Gastrocnemius medialis (tissue), 4 donors: ENCODE measurements around the gene USP27X. TPM values are rescaled to one million over a fixed set of nuclear protein-coding genes. Genes with fewer than 3 reads are reported as not detected.

Experiments used
- ATAC-seq, 2 donors: fragments of 150-250 bp; one replicate each; pipeline ENCODE4 v1.9.1; 2016
- DNase-seq, 2 donors: peaks; one replicate each; pipeline ENCODE4 v3.0.0-alpha.2; 2019
- H3K27ac ChIP-seq, 4 donors: fragments of 200-600 bp; sonication (generic); 1 replicate in 1 of 4; 2 replicates in 3 of 4; pipeline ENCODE4 v1.5.1; 2016 to 2018; ENCODE audit warnings: mild to moderate bottlenecking in 2 of 4, moderate library complexity in 1 of 4
- H3K27me3 ChIP-seq, 3 donors: fragments of 200-600 bp; sonication (generic) in 2 of 3; 1 replicate in 1 of 3; 2 replicates in 2 of 3; pipeline versions ENCODE4 v1.5.1 to v1.6.0; 2016 to 2019; ENCODE audit warnings: mild to moderate bottlenecking in 1 of 3, moderate library complexity in 1 of 3
- H3K36me3 ChIP-seq, 2 donors: fragments of 200-600 bp; sonication (generic) in 1 of 2; one replicate each; pipeline ENCODE4 v1.5.1; 2017 to 2018
- H3K4me1 ChIP-seq, 2 donors: fragments of 200-600 bp; sonication (generic) in 1 of 2; one replicate each; pipeline ENCODE4 v1.5.1; 2016 to 2017; ENCODE audit warnings: mild to moderate bottlenecking in 2 of 2
- H3K4me3 ChIP-seq, 4 donors: fragments of 200-600 bp; sonication (generic) in 3 of 4; 1 replicate in 1 of 4; 2 replicates in 3 of 4; pipeline ENCODE4 v1.5.1; 2016 to 2019; ENCODE audit warnings: mild to moderate bottlenecking in 2 of 4
- H3K9me3 ChIP-seq, 3 donors: fragments of 200-600 bp; sonication (generic) in 2 of 3; 1 replicate in 1 of 3; 2 replicates in 2 of 3; pipeline ENCODE4 v1.5.1; 2016 to 2019
- POLR2A ChIP-seq, 2 donors: fragments of 450-650 bp; IDR thresholded peaks; one replicate each; pipeline ENCODE4 v1.6.1; 2017; ENCODE audit warnings: antibody characterized with exemption in 2 of 2, mild to moderate bottlenecking in 2 of 2, moderate library complexity in 2 of 2
- in situ Hi-C, 4 donors: fragments of 200-750 bp; cut with MboI; loops; one replicate each; pipeline versions ENCODE4 v1.15.0 to v1.8.0; 2017; ENCODE audit warnings: low sequenced_read_pairs in 4 of 4
- intact Hi-C: fragments of 100-400 bp; cut with DNase I; formaldehyde crosslinking; loops from one replicate; pipeline ENCODE4 v1.15.1; 2023; ENCODE audit warnings: low total_unique reads
- total RNA-seq, 4 donors: library from RNA; depleted of rRNA; stranded (reverse); fragments of >200 nt; gene quantifications; one replicate each; pipeline versions ENCODE4 v1.1.0 to v1.2.3, GENCODE V29; 2016
- TF ChIP-seq, protein P1 (sequence below), 5 experiments: fragments of 450-650 bp in 3 of 5; fragments of 200-600 bp in 2 of 5; sonication (generic) in 2 of 5; IDR thresholded peaks in 4 of 5; conservative IDR thresholded peaks in 1 of 5; 1 replicate in 4 of 5; 2 replicates in 1 of 5; pipeline ENCODE4 v1.5.1; 2016 to 2019; ENCODE audit warnings: antibody characterized with exemption in 5 of 5, mild to moderate bottlenecking in 3 of 5, moderate library complexity in 3 of 5

Gene USP27X
- total RNA-seq, 4 donors from 2014 or later = 1.0 to 2.0 (median 1.7) TPM

DNA sequence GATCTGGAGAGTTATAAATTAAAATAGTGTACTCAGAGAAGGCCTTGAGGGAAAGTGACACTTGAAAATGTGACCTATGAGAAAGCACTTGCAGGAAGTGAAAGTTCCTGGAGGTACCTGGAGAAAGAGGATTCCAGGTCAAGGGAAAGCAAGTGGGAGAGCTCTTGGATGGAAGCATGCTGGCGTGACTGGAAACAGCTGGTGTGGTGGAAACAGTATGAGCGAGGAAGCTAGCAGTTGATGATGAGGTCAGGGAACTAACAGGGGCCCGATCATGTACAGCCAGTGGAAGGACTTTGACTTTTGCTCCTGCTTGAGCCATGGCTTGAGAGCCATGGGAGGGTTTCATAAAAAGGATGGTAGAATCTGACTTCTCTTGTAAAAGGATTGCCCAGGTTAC, 33.6 kb downstream of the USP27X start:
- no peak for TF ChIP-seq POLR2A (IDR thresholded peaks at IDR 0.05)
- TF ChIP-seq, protein P1, sequence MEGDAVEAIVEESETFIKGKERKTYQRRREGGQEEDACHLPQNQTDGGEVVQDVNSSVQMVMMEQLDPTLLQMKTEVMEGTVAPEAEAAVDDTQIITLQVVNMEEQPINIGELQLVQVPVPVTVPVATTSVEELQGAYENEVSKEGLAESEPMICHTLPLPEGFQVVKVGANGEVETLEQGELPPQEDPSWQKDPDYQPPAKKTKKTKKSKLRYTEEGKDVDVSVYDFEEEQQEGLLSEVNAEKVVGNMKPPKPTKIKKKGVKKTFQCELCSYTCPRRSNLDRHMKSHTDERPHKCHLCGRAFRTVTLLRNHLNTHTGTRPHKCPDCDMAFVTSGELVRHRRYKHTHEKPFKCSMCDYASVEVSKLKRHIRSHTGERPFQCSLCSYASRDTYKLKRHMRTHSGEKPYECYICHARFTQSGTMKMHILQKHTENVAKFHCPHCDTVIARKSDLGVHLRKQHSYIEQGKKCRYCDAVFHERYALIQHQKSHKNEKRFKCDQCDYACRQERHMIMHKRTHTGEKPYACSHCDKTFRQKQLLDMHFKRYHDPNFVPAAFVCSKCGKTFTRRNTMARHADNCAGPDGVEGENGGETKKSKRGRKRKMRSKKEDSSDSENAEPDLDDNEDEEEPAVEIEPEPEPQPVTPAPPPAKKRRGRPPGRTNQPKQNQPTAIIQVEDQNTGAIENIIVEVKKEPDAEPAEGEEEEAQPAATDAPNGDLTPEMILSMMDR (IDR thresholded peaks at IDR 0.05 in 4 of 5, conservative IDR thresholded peaks at IDR 0.05 in 1 of 5) = no peak
- no peaks in the 10 kb centered on the region for H3K4me1 ChIP-seq
- in situ Hi-C loops = loop anchor here in 3 of 4 donors (10.0 to 25.0 kb wide), 4 partner anchors 172 to 674 kb away; no protein-coding TSS in a partner anchor
- no peak overlapping the region for H3K27ac ChIP-seq
- no peak overlapping the region for H3K4me3 ChIP-seq
- DNase-seq = no peak
- H3K36me3 ChIP-seq = no peaks in the 10 kb centered on the region
- ATAC-seq = no peak
- intact Hi-C loops = no loop called here
- no peaks in the 10 kb centered on the region for H3K27me3 ChIP-seq
- no peaks in the 10 kb centered on the region for H3K9me3 ChIP-seq

DNA sequence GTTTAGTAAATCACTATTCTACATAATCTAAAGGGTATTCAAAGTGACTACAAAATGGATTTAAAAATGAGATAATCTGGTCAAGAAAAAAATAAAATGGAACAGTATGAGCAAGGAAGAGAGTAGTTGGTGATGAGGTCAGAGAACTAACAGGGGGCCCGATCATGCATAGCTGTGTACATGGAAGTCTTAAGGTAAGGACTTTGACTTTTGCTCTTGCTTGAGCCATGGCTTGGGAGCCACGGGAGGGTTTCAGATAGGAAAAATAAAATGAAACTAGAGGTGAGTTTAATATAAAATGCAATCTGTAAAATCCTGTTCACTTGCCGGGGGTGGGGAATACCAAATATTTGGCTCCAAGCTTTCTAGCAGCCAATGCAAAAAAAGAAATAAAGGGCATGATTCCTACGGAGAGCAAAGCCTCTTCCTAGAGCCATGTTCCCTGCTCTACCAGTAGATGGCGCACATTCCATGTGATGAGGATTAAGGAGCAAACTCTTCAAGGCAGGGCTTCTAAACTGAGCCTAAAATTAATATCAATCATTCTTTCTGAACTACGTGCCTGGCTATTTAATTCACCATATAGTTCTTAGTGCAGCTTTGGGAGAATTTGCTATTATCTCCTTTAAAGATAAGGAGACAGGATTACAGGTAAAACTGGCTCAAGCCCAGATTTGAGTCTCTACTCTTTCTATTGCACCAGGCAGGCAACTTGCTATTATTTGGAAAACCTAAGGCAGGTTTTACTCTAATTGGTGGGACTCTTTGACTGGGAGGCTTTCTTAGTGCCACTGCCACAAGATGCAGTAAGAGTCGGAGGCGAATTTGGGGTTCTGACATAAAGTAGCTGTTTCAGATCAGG, 36.3 kb downstream of the USP27X start:
- TF ChIP-seq, protein P1 (IDR thresholded peaks at IDR 0.05 in 4 of 5, conservative IDR thresholded peaks at IDR 0.05 in 1 of 5) = peak; percentile 47 to 86 (median 66)
- no peak for TF ChIP-seq POLR2A (IDR thresholded peaks at IDR 0.05)
- intact Hi-C loops = loop anchor here (2.0 to 5.0 kb wide), 2 partner anchors 289 to 667 kb away; partner anchors contain the start of gene CCNB3
- Histone ChIP-seq H3K4me1 (no peaks in the 10 kb centered on the region), H3K27ac (no peak overlapping the region), H3K36me3 (no peaks in the 10 kb centered on the region), H3K9me3 (no peaks in the 10 kb centered on the region), H3K4me3 (no peak overlapping the region), H3K27me3 (no peaks in the 10 kb centered on the region)
- DNase-seq (peak in 1 of 2 donors; percentile 16), ATAC-seq (peak; percentile 60 to 81)
- in situ Hi-C loops = loop anchor here in 3 of 4 donors (10.0 to 25.0 kb wide), 4 partner anchors 169 to 672 kb away; no protein-coding TSS in a partner anchor

DNA sequence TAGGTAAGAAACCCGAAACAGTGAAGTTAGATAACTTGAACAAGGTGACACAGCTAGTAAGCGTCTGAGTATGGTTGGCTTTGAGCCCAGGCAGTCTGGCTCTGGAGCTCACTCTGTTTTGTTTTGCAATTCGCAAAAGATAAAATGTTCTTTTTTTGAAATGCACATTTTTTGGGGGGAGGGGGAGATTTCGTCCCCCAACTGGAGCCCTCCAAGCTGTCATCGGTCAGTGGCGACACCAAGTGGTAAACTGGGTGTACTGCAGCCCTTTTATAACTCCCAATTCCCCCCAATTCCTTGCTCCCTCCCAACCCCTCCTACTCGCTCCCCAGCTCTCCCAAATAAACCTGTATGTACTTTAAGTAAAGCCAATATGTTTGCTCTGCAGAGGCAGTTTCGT, 40.3 kb downstream of the USP27X start:
- Histone ChIP-seq H3K27ac (no peak overlapping the region), H3K27me3 (no peaks in the 10 kb centered on the region), H3K4me1 (peaks cover 0 to 7% of the 10 kb centered on the region in 2 donors), H3K9me3 (no peaks in the 10 kb centered on the region), H3K4me3 (no peak overlapping the region), H3K36me3 (no peaks in the 10 kb centered on the region)
- TF ChIP-seq, protein P1 (IDR thresholded peaks at IDR 0.05 in 4 of 5, conservative IDR thresholded peaks at IDR 0.05 in 1 of 5) = peak; percentile 37 to 76 (median 57)
- no peak for TF ChIP-seq POLR2A (IDR thresholded peaks at IDR 0.05)
- in situ Hi-C loops = loop anchor here in 3 of 4 donors (10.0 to 25.0 kb wide), 4 partner anchors 165 to 668 kb away; no protein-coding TSS in a partner anchor
- DNase-seq (peak in 1 of 2 donors; percentile 13), ATAC-seq (no peak)
- intact Hi-C loops = loop anchor here (5.0 to 10.0 kb wide), 3 partner anchors 37 to 663 kb away; no protein-coding TSS in a partner anchor

DNA sequence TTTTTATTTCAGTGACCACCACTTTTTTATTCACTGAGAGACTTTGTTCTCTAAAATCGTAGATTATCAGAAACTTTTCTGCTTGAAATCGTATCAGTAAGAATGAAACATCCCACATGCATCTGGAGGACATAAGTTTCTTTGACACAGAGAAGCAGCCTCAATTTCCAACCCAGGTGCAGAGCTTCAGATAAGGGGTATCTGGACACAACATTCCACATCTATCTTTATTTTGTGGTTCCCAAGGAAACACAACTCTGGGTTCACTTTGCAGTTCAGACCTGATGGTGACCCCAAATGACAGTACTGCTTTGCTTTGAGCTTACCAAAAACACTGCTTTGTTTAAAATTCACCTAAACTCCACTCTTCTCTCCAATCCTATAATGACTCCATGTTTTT, 41.8 kb downstream of the USP27X start:
- Histone ChIP-seq H3K36me3 (no peaks in the 10 kb centered on the region), H3K27ac (peak overlapping the region in 1 of 4 donors; percentile 94), H3K27me3 (no peaks in the 10 kb centered on the region), H3K9me3 (no peaks in the 10 kb centered on the region), H3K4me1 (peaks cover 4 to 17% of the 10 kb centered on the region in 2 donors), H3K4me3 (no peak overlapping the region)
- DNase-seq (no peak), ATAC-seq (no peak)
- TF ChIP-seq, protein P1 (IDR thresholded peaks at IDR 0.05 in 4 of 5, conservative IDR thresholded peaks at IDR 0.05 in 1 of 5) = no peak
- in situ Hi-C loops = loop anchor here in 3 of 4 donors (25.0 kb wide), 2 partner anchors 166 to 666 kb away; no protein-coding TSS in a partner anchor
- intact Hi-C loops = loop anchor here (5.0 to 10.0 kb wide), 2 partner anchors 39 to 74 kb away; no protein-coding TSS in a partner anchor
